ENCODE results near the gene COG7.

Gene COG7

GRCh38 chr16:23354246-23354645 lies 98.7 kb downstream of the COG7 start:
- no peak for DNase-seq

GRCh38 chr16:23353440-23353839 lies 99.5 kb downstream of the COG7 start:
- no peak for DNase-seq

- no peak for DNase-seq
Measured at GRCh38 chr16:23351360-23351759, 101.6 kb downstream of the COG7 start.

GRCh38 chr16:23348579-23349469 lies 104.2 kb downstream of the COG7 start:
- no peak for DNase-seq

- DNase-seq = no peak
Measured at GRCh38 chr16:23345237-23345636, 107.8 kb downstream of the COG7 start.

GRCh38 chr16:23343643-23344612 lies 109.1 kb downstream of the COG7 start:
- no peak for DNase-seq

GRCh38 chr16:23342083-23342640 lies 110.8 kb downstream of the COG7 start:
- DNase-seq = no peak

GRCh38 chr16:23339787-23340186 lies 113.2 kb downstream of the COG7 start:
- no peak for DNase-seq
